WTC11 (cell line): ENCODE results near the gene E2F4. TPM values are rescaled to one million over a fixed set of nuclear protein-coding genes. Genes with fewer than 3 reads are reported as not detected.

Source experiments
- ATAC-seq: fragments of 200-7000 bp; cut with Tn5 transposase; 2 replicates; pipeline ENCODE4 v1.10.0; 2021; ENCODE audit warnings: mild to moderate bottlenecking, moderate library complexity
- CTCF ChIA-PET: fragments of 300-600 bp; sonication (Branson Sonifier 250); formaldehyde crosslinking; loops from one replicate; lab custom pipeline; 2021; ENCODE audit warnings: antibody characterized with exemption; lab: Charles Lee
- POLR2A ChIA-PET: fragments of 350-600 bp; sonication (Branson Sonifier 250); formaldehyde crosslinking; loops from one replicate; lab custom pipeline; 2021; ENCODE audit warnings: antibody characterized with exemption; lab: Charles Lee
- DNase-seq: peaks from one replicate; pipeline ENCODE4 v3.0.0; 2021; ENCODE audit warnings: low spot score
- H3K27ac Mint-ChIP-seq: 2 replicates; pipeline ENCODE4 v1.8.0; 2021; ENCODE audit warnings: mixed read lengths
- H3K27me3 Mint-ChIP-seq: 2 replicates; pipeline ENCODE4 v1.8.0; 2021; ENCODE audit warnings: low read depth, mild to moderate bottlenecking, moderate library complexity, mixed read lengths
- H3K36me3 Mint-ChIP-seq: 2 replicates; pipeline ENCODE4 v1.8.0; 2021; ENCODE audit warnings: mixed read lengths
- H3K4me1 Mint-ChIP-seq: 2 replicates; pipeline ENCODE4 v1.8.0; 2022; ENCODE audit warnings: mixed read lengths
- H3K4me3 Mint-ChIP-seq: 2 replicates; pipeline ENCODE4 v1.8.0; 2021; ENCODE audit warnings: mild to moderate bottlenecking, moderate library complexity, mixed read lengths
- H3K9me3 Mint-ChIP-seq: 2 replicates; pipeline ENCODE4 v1.8.0; 2021; ENCODE audit warnings: mixed read lengths
- ATF1 ChIP-seq: sonication (generic); formaldehyde crosslinking; IDR thresholded peaks from 2 replicates; pipeline ENCODE4 v1.8.1; 2023; ENCODE audit warnings: mild to moderate bottlenecking, moderate library complexity, missing genetic modification reagents
- E2F5 ChIP-seq: sonication (generic); formaldehyde crosslinking; IDR thresholded peaks from 2 replicates; pipeline ENCODE4 v1.8.1; 2022; ENCODE audit warnings: mild to moderate bottlenecking, moderate library complexity, missing genetic modification reagents
- KAT7 ChIP-seq: sonication (generic); formaldehyde crosslinking; IDR thresholded peaks from 2 replicates; pipeline ENCODE4 v1.8.1; 2023; ENCODE audit warnings: missing genetic modification reagents, mild to moderate bottlenecking, borderline replicate concordance
- NR3C1 ChIP-seq: sonication (generic); formaldehyde crosslinking; conservative IDR thresholded peaks from 2 replicates; pipeline ENCODE4 v1.8.1; 2023; ENCODE audit warnings: low read depth, mild to moderate bottlenecking, missing genetic modification reagents
- SOX15 ChIP-seq: fragments of 250-450 bp; sonication (Bioruptor Pico); IDR thresholded peaks from 2 replicates; pipeline ENCODE4 v1.9.0; 2021; ENCODE audit warnings: mild to moderate bottlenecking
- SP1 ChIP-seq: sonication (generic); formaldehyde crosslinking; conservative IDR thresholded peaks from 2 replicates; pipeline ENCODE4 v1.8.1; 2022; ENCODE audit warnings: missing genetic modification reagents
- TCF7 ChIP-seq: sonication (generic); formaldehyde crosslinking; IDR thresholded peaks from 2 replicates; pipeline ENCODE4 v1.8.0; 2022; ENCODE audit warnings: mild to moderate bottlenecking, low read depth, missing genetic modification reagents, moderate library complexity
- USF2 ChIP-seq: sonication (generic); formaldehyde crosslinking; IDR thresholded peaks from 2 replicates; pipeline ENCODE4 v1.8.1; 2023; ENCODE audit warnings: mild to moderate bottlenecking, missing genetic modification reagents, moderate library complexity
- ZBTB21 ChIP-seq: sonication (generic); formaldehyde crosslinking; IDR thresholded peaks from 2 replicates; pipeline ENCODE4 v1.8.1; 2023; ENCODE audit warnings: mild to moderate bottlenecking, missing genetic modification reagents, borderline replicate concordance
- ZNF219 ChIP-seq: sonication (generic); formaldehyde crosslinking; IDR thresholded peaks from 2 replicates; pipeline ENCODE4 v1.8.0; 2023; ENCODE audit warnings: missing genetic modification reagents, mild to moderate bottlenecking, borderline replicate concordance
- ZNF263 ChIP-seq: sonication (generic); formaldehyde crosslinking; IDR thresholded peaks from 2 replicates; pipeline ENCODE4 v1.8.1; 2022; ENCODE audit warnings: low read depth, mild to moderate bottlenecking, moderate library complexity, missing genetic modification reagents
- ZNF416 ChIP-seq: fragments of 250-450 bp; sonication (Bioruptor Pico); IDR thresholded peaks from 2 replicates; pipeline ENCODE4 v1.9.0; 2021; ENCODE audit warnings: mild to moderate bottlenecking, inconsistent platforms
- ZNF512 ChIP-seq: sonication (generic); formaldehyde crosslinking; IDR thresholded peaks from 2 replicates; pipeline ENCODE4 v1.8.1; 2022; ENCODE audit warnings: missing genetic modification reagents, borderline replicate concordance
- total RNA-seq: library from RNA; stranded (reverse); gene quantifications from 3 replicates; pipeline ENCODE4 v1.2.3, GENCODE V29; 2021
- TF ChIP-seq, protein P1 (sequence below): sonication (generic); formaldehyde crosslinking; IDR thresholded peaks from 2 replicates; pipeline ENCODE4 v1.8.0; 2022; ENCODE audit warnings: missing genetic modification reagents
- TF ChIP-seq, protein P2 (sequence below): sonication (generic); formaldehyde crosslinking; IDR thresholded peaks from 2 replicates; pipeline ENCODE4 v1.8.1; 2023; ENCODE audit warnings: mild to moderate bottlenecking, missing genetic modification reagents
- TF ChIP-seq, protein P3 (sequence below): fragments of 250-450 bp; sonication (Bioruptor Pico); IDR thresholded peaks from 2 replicates; pipeline ENCODE4 v1.9.0; 2021; ENCODE audit warnings: mild to moderate bottlenecking
- TF ChIP-seq, protein P4 (sequence below): sonication (generic); formaldehyde crosslinking; IDR thresholded peaks from 2 replicates; pipeline ENCODE4 v1.8.0; 2023; ENCODE audit warnings: missing genetic modification reagents
- TF ChIP-seq, protein P5 (sequence below): sonication (generic); formaldehyde crosslinking; conservative IDR thresholded peaks from 2 replicates; pipeline ENCODE4 v1.8.1; 2022; ENCODE audit warnings: mild to moderate bottlenecking, missing genetic modification reagents
- TF ChIP-seq, protein P6 (sequence below): fragments of 250-450 bp; sonication (Bioruptor Pico); IDR thresholded peaks from 2 replicates; pipeline ENCODE4 v1.9.0; 2021; ENCODE audit warnings: mild to moderate bottlenecking
- TF ChIP-seq, protein P7 (sequence below): sonication (generic); formaldehyde crosslinking; IDR thresholded peaks from 2 replicates; pipeline ENCODE4 v1.8.0; 2022; ENCODE audit warnings: mild to moderate bottlenecking, missing genetic modification reagents

Gene E2F4
- total RNA-seq, 1 experiment from 2014 or later: 85.0 TPM

GRCh38 chr16:67188798-67189197, 3.2 kb upstream of the E2F4 start (continued):
- TF ChIP-seq USF2 (CRISPR knock-in tag): no peak
- no peak for TF ChIP-seq SOX15 (CRISPR knock-in tag)
- TF ChIP-seq KAT7: no peak

DNA sequence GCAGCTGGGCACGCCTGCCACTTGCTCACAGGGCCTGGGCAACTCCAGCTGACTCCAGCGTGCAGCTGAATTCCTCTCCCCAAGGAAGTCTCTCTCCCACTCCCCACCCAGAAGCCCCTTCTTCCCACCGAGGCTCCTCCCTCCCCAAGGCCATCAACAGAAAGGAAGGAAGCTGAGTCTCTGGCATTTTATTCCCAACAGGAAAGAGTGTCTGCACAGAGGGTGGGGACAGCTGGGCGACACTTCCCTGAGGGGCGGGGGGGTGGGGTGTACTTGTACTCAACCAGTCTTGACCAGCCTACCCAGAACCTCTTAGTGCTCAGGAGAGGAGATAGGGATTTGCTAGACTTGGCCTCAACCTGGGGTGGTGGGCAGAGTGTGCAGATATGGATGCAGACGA, 1.9 kb upstream of the E2F4 start, which contains the start of gene EXOC3L1:
Gene EXOC3L1 (minus strand): TSS at position 96 of the 400 bp plus-strand sequence. CDS start 460 bp downstream, outside the sequence.
- peak within 1 kb of the TSS; percentile 41 for H3K4me3 Mint-ChIP-seq
- DNase-seq (peak; percentile 29), ATAC-seq (no peak; the same call in 1 of the 2 replicates)
- no peak within 1 kb of the TSS for H3K27ac Mint-ChIP-seq
- H3K9me3 Mint-ChIP-seq: no peaks in the 10 kb centered on the region
- ChIA-PET POLR2A (interaction anchor here (1.2 kb wide), 1 partner anchor 37 kb away, joined by 5 read pairs; the partner anchor contains the start of gene TMEM208), CTCF (interaction anchor here (0.7 to 1.9 kb wide), 11 partner anchors 9 to 242 kb away, joined by 3 to 9 read pairs (median 4); partner anchors contain the start of genes CES3, ELMO3 and NOL3)
- peaks cover 20% of the 10 kb centered on the region for H3K27me3 Mint-ChIP-seq
- H3K4me1 Mint-ChIP-seq: peaks cover 39% of the 10 kb centered on the region
- peaks cover 14% of the 10 kb centered on the region; the same call in 1 of the 2 replicates for H3K36me3 Mint-ChIP-seq
- TF ChIP-seq ZNF263 (CRISPR knock-in tag): no peak
- TF ChIP-seq, protein P1, sequence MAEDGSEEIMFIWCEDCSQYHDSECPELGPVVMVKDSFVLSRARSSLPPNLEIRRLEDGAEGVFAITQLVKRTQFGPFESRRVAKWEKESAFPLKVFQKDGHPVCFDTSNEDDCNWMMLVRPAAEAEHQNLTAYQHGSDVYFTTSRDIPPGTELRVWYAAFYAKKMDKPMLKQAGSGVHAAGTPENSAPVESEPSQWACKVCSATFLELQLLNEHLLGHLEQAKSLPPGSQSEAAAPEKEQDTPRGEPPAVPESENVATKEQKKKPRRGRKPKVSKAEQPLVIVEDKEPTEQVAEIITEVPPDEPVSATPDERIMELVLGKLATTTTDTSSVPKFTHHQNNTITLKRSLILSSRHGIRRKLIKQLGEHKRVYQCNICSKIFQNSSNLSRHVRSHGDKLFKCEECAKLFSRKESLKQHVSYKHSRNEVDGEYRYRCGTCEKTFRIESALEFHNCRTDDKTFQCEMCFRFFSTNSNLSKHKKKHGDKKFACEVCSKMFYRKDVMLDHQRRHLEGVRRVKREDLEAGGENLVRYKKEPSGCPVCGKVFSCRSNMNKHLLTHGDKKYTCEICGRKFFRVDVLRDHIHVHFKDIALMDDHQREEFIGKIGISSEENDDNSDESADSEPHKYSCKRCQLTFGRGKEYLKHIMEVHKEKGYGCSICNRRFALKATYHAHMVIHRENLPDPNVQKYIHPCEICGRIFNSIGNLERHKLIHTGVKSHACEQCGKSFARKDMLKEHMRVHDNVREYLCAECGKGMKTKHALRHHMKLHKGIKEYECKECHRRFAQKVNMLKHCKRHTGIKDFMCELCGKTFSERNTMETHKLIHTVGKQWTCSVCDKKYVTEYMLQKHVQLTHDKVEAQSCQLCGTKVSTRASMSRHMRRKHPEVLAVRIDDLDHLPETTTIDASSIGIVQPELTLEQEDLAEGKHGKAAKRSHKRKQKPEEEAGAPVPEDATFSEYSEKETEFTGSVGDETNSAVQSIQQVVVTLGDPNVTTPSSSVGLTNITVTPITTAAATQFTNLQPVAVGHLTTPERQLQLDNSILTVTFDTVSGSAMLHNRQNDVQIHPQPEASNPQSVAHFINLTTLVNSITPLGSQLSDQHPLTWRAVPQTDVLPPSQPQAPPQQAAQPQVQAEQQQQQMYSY: no peak
- no peak for TF ChIP-seq SP1 (CRISPR knock-in tag)
- TF ChIP-seq, protein P2, sequence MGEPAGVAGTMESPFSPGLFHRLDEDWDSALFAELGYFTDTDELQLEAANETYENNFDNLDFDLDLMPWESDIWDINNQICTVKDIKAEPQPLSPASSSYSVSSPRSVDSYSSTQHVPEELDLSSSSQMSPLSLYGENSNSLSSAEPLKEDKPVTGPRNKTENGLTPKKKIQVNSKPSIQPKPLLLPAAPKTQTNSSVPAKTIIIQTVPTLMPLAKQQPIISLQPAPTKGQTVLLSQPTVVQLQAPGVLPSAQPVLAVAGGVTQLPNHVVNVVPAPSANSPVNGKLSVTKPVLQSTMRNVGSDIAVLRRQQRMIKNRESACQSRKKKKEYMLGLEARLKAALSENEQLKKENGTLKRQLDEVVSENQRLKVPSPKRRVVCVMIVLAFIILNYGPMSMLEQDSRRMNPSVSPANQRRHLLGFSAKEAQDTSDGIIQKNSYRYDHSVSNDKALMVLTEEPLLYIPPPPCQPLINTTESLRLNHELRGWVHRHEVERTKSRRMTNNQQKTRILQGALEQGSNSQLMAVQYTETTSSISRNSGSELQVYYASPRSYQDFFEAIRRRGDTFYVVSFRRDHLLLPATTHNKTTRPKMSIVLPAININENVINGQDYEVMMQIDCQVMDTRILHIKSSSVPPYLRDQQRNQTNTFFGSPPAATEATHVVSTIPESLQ (CRISPR knock-in tag): no peak
- TF ChIP-seq KAT7: no peak
- no peak for TF ChIP-seq ZNF512 (CRISPR knock-in tag)
- TF ChIP-seq, protein P3, sequence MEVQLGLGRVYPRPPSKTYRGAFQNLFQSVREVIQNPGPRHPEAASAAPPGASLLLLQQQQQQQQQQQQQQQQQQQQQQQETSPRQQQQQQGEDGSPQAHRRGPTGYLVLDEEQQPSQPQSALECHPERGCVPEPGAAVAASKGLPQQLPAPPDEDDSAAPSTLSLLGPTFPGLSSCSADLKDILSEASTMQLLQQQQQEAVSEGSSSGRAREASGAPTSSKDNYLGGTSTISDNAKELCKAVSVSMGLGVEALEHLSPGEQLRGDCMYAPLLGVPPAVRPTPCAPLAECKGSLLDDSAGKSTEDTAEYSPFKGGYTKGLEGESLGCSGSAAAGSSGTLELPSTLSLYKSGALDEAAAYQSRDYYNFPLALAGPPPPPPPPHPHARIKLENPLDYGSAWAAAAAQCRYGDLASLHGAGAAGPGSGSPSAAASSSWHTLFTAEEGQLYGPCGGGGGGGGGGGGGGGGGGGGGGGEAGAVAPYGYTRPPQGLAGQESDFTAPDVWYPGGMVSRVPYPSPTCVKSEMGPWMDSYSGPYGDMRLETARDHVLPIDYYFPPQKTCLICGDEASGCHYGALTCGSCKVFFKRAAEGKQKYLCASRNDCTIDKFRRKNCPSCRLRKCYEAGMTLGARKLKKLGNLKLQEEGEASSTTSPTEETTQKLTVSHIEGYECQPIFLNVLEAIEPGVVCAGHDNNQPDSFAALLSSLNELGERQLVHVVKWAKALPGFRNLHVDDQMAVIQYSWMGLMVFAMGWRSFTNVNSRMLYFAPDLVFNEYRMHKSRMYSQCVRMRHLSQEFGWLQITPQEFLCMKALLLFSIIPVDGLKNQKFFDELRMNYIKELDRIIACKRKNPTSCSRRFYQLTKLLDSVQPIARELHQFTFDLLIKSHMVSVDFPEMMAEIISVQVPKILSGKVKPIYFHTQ (CRISPR knock-in tag): no peak
- TF ChIP-seq ZNF416: no peak
- no peak for TF ChIP-seq TCF7
- TF ChIP-seq, protein P4, sequence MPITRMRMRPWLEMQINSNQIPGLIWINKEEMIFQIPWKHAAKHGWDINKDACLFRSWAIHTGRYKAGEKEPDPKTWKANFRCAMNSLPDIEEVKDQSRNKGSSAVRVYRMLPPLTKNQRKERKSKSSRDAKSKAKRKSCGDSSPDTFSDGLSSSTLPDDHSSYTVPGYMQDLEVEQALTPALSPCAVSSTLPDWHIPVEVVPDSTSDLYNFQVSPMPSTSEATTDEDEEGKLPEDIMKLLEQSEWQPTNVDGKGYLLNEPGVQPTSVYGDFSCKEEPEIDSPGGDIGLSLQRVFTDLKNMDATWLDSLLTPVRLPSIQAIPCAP (CRISPR knock-in tag): no peak
- no peak for TF ChIP-seq E2F5
- TF ChIP-seq ZNF219 (CRISPR knock-in tag): no peak
- TF ChIP-seq, protein P5, sequence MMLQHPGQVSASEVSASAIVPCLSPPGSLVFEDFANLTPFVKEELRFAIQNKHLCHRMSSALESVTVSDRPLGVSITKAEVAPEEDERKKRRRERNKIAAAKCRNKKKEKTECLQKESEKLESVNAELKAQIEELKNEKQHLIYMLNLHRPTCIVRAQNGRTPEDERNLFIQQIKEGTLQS: no peak
- TF ChIP-seq ATF1: no peak
- TF ChIP-seq, protein P6, sequence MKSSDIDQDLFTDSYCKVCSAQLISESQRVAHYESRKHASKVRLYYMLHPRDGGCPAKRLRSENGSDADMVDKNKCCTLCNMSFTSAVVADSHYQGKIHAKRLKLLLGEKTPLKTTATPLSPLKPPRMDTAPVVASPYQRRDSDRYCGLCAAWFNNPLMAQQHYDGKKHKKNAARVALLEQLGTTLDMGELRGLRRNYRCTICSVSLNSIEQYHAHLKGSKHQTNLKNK: no peak
- no peak for TF ChIP-seq ZBTB21 (CRISPR knock-in tag)
- no peak for TF ChIP-seq NR3C1 (CRISPR knock-in tag)
- TF ChIP-seq, protein P7, sequence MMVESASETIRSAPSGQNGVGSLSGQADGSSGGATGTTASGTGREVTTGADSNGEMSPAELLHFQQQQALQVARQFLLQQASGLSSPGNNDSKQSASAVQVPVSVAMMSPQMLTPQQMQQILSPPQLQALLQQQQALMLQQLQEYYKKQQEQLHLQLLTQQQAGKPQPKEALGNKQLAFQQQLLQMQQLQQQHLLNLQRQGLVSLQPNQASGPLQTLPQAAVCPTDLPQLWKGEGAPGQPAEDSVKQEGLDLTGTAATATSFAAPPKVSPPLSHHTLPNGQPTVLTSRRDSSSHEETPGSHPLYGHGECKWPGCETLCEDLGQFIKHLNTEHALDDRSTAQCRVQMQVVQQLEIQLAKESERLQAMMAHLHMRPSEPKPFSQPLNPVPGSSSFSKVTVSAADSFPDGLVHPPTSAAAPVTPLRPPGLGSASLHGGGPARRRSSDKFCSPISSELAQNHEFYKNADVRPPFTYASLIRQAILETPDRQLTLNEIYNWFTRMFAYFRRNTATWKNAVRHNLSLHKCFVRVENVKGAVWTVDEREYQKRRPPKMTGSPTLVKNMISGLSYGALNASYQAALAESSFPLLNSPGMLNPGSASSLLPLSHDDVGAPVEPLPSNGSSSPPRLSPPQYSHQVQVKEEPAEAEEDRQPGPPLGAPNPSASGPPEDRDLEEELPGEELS (CRISPR knock-in tag): no peak
